Measurements from ENCODE around the gene OTUD1.

Gene OTUD1

GRCh38 chr10:23403278-23403677, 35.6 kb upstream of the OTUD1 start:
- H2BK12ac ChIP-seq (ENCODE audit: low read length in 2 of 2), result no peak overlapping the region
- H3K79me1 ChIP-seq (replicated peaks; ENCODE audit: low read length, poor library complexity, severe bottlenecking), result no peaks in the 10 kb centered on the region
- no peak overlapping the region for H2BK15ac ChIP-seq (ENCODE audit: low read depth, poor library complexity, severe bottlenecking)
- H2AK5ac ChIP-seq (ENCODE audit: low read length, severe bottlenecking), result no peak overlapping the region
- H3K27me3 ChIP-seq (ENCODE audit: control insufficient read depth in 1 of 2, insufficient read depth in 1 of 2, low read length in 2 of 2), result no peaks in the 10 kb centered on the region
- no peak overlapping the region for H3K4me3 ChIP-seq (ENCODE audit: insufficient read depth in 1 of 2, low read depth in 1 of 2, low read length in 2 of 2)
- H3K36me3 ChIP-seq (ENCODE audit: control insufficient read depth in 1 of 2, insufficient read depth in 2 of 2, low read depth in 1 of 2, low read length in 2 of 2), result no peaks in the 10 kb centered on the region
- H3K4me2 ChIP-seq (ENCODE audit: low read length, poor library complexity, severe bottlenecking), result no peak overlapping the region
- no peak overlapping the region for H3K9ac ChIP-seq (ENCODE audit: low read length)
- no peak overlapping the region for H2BK120ac ChIP-seq (ENCODE audit: low read depth, low read length)
- no peak overlapping the region for H3K23ac ChIP-seq (ENCODE audit: low read length in 2 of 2)
- DNase-seq, result no peak
- WGBS, result no CpG with 5 or more reads among the region's 1 CpG
- no peak overlapping the region for H3K14ac ChIP-seq (ENCODE audit: low read length in 2 of 2)
- no peak overlapping the region for H3K4ac ChIP-seq (ENCODE audit: low read depth in 1 of 2, low read length in 2 of 2)
- H2AFZ ChIP-seq (ENCODE audit: low read depth, low read length), result no peak overlapping the region
- no peak overlapping the region for H3K18ac ChIP-seq (ENCODE audit: low read depth in 1 of 2, low read length in 2 of 2)
- H3K4me1 ChIP-seq (ENCODE audit: control insufficient read depth, insufficient read depth, low read depth, low read length), result no peaks in the 10 kb centered on the region
- H2BK5ac ChIP-seq (ENCODE audit: low read depth, low read length, poor library complexity, severe bottlenecking), result no peak overlapping the region
- H4K8ac ChIP-seq (ENCODE audit: low read length), result no peak overlapping the region
- no peak overlapping the region for H3K27ac ChIP-seq (ENCODE audit: low read length, poor library complexity, severe bottlenecking)
- no peaks in the 10 kb centered on the region for H3K9me3 ChIP-seq (ENCODE audit: control insufficient read depth, low read length)
- H4K91ac ChIP-seq (ENCODE audit: low read length), result no peak overlapping the region

GRCh38 chr10:23403719-23404118, 35.2 kb upstream of the OTUD1 start:
- H4K8ac ChIP-seq (ENCODE audit: low read length), result no peak overlapping the region
- H3K36me3 ChIP-seq (ENCODE audit: control insufficient read depth in 1 of 2, insufficient read depth in 2 of 2, low read depth in 1 of 2, low read length in 2 of 2), result no peaks in the 10 kb centered on the region
- H3K4me2 ChIP-seq (ENCODE audit: low read length, poor library complexity, severe bottlenecking), result no peak overlapping the region
- H3K79me1 ChIP-seq (replicated peaks; ENCODE audit: low read length, poor library complexity, severe bottlenecking), result no peaks in the 10 kb centered on the region
- no peaks in the 10 kb centered on the region for H3K9me3 ChIP-seq (ENCODE audit: control insufficient read depth, low read length)
- H2AFZ ChIP-seq (ENCODE audit: low read depth, low read length), result no peak overlapping the region
- no peaks in the 10 kb centered on the region for H3K4me1 ChIP-seq (ENCODE audit: control insufficient read depth, insufficient read depth, low read depth, low read length)
- no peak overlapping the region for H3K4me3 ChIP-seq (ENCODE audit: insufficient read depth in 1 of 2, low read depth in 1 of 2, low read length in 2 of 2)
- H2BK12ac ChIP-seq (ENCODE audit: low read length in 2 of 2), result no peak overlapping the region
- no peak overlapping the region for H2BK120ac ChIP-seq (ENCODE audit: low read depth, low read length)
- H3K27me3 ChIP-seq (ENCODE audit: control insufficient read depth in 1 of 2, insufficient read depth in 1 of 2, low read length in 2 of 2), result no peaks in the 10 kb centered on the region
- no peak for DNase-seq
- no peak overlapping the region for H4K91ac ChIP-seq (ENCODE audit: low read length)
- no peak overlapping the region for H3K4ac ChIP-seq (ENCODE audit: low read depth in 1 of 2, low read length in 2 of 2)
- no peak overlapping the region for H3K23ac ChIP-seq (ENCODE audit: low read length in 2 of 2)
- H3K27ac ChIP-seq (ENCODE audit: low read length, poor library complexity, severe bottlenecking), result no peak overlapping the region
- H3K18ac ChIP-seq (ENCODE audit: low read depth in 1 of 2, low read length in 2 of 2), result peak overlapping the region in 1 of 2 experiments; percentile 34
- H2BK5ac ChIP-seq (ENCODE audit: low read depth, low read length, poor library complexity, severe bottlenecking), result no peak overlapping the region
- H3K14ac ChIP-seq (ENCODE audit: low read length in 2 of 2), result no peak overlapping the region
- H2AK5ac ChIP-seq (ENCODE audit: low read length, severe bottlenecking), result no peak overlapping the region
- WGBS, result 88% methylated on average over 3 of the region's 3 CpGs
- H2BK15ac ChIP-seq (ENCODE audit: low read depth, poor library complexity, severe bottlenecking), result no peak overlapping the region
- no peak overlapping the region for H3K9ac ChIP-seq (ENCODE audit: low read length)

GRCh38 chr10:23404461-23404980, 34.4 kb upstream of the OTUD1 start:
- no peak overlapping the region for H4K8ac ChIP-seq (ENCODE audit: low read length)
- H2BK120ac ChIP-seq (ENCODE audit: low read depth, low read length), result no peak overlapping the region
- H2BK12ac ChIP-seq (ENCODE audit: low read length in 2 of 2), result no peak overlapping the region
- DNase-seq, result peak; percentile 32
- no peaks in the 10 kb centered on the region for H3K4me1 ChIP-seq (ENCODE audit: control insufficient read depth, insufficient read depth, low read depth, low read length)
- no peaks in the 10 kb centered on the region for H3K27me3 ChIP-seq (ENCODE audit: control insufficient read depth in 1 of 2, insufficient read depth in 1 of 2, low read length in 2 of 2)
- H3K23ac ChIP-seq (ENCODE audit: low read length in 2 of 2), result no peak overlapping the region
- no peak overlapping the region for H2BK5ac ChIP-seq (ENCODE audit: low read depth, low read length, poor library complexity, severe bottlenecking)
- 85% methylated on average over 5 of the region's 5 CpGs for WGBS
- H2BK15ac ChIP-seq (ENCODE audit: low read depth, poor library complexity, severe bottlenecking), result no peak overlapping the region
- H3K36me3 ChIP-seq (ENCODE audit: control insufficient read depth in 1 of 2, insufficient read depth in 2 of 2, low read depth in 1 of 2, low read length in 2 of 2), result no peaks in the 10 kb centered on the region
- H3K4me3 ChIP-seq (ENCODE audit: insufficient read depth in 1 of 2, low read depth in 1 of 2, low read length in 2 of 2), result no peak overlapping the region
- no peak overlapping the region for H3K14ac ChIP-seq (ENCODE audit: low read length in 2 of 2)
- no peaks in the 10 kb centered on the region for H3K9me3 ChIP-seq (ENCODE audit: control insufficient read depth, low read length)
- H2AK5ac ChIP-seq (ENCODE audit: low read length, severe bottlenecking), result no peak overlapping the region
- no peak overlapping the region for H3K18ac ChIP-seq (ENCODE audit: low read depth in 1 of 2, low read length in 2 of 2)
- H4K91ac ChIP-seq (ENCODE audit: low read length), result no peak overlapping the region
- H3K27ac ChIP-seq (ENCODE audit: low read length, poor library complexity, severe bottlenecking), result no peak overlapping the region
- H3K9ac ChIP-seq (ENCODE audit: low read length), result no peak overlapping the region
- H3K79me1 ChIP-seq (replicated peaks; ENCODE audit: low read length, poor library complexity, severe bottlenecking), result no peaks in the 10 kb centered on the region
- H2AFZ ChIP-seq (ENCODE audit: low read depth, low read length), result no peak overlapping the region
- H3K4ac ChIP-seq (ENCODE audit: low read depth in 1 of 2, low read length in 2 of 2), result no peak overlapping the region
- no peak overlapping the region for H3K4me2 ChIP-seq (ENCODE audit: low read length, poor library complexity, severe bottlenecking)

GRCh38 chr10:23405540-23405939, 33.3 kb upstream of the OTUD1 start:
- no peak overlapping the region for H3K18ac ChIP-seq (ENCODE audit: low read depth in 1 of 2, low read length in 2 of 2)
- H2AFZ ChIP-seq (ENCODE audit: low read depth, low read length), result no peak overlapping the region
- H3K79me1 ChIP-seq (replicated peaks; ENCODE audit: low read length, poor library complexity, severe bottlenecking), result no peaks in the 10 kb centered on the region
- H2AK5ac ChIP-seq (ENCODE audit: low read length, severe bottlenecking), result no peak overlapping the region
- no peak overlapping the region for H4K91ac ChIP-seq (ENCODE audit: low read length)
- no peak overlapping the region for H3K27ac ChIP-seq (ENCODE audit: low read length, poor library complexity, severe bottlenecking)
- peak; percentile 77 for DNase-seq
- H3K4ac ChIP-seq (ENCODE audit: low read depth in 1 of 2, low read length in 2 of 2), result no peak overlapping the region
- H3K4me3 ChIP-seq (ENCODE audit: insufficient read depth in 1 of 2, low read depth in 1 of 2, low read length in 2 of 2), result no peak overlapping the region
- H3K14ac ChIP-seq (ENCODE audit: low read length in 2 of 2), result no peak overlapping the region
- H2BK15ac ChIP-seq (ENCODE audit: low read depth, poor library complexity, severe bottlenecking), result no peak overlapping the region
- no peak overlapping the region for H2BK120ac ChIP-seq (ENCODE audit: low read depth, low read length)
- H3K4me2 ChIP-seq (ENCODE audit: low read length, poor library complexity, severe bottlenecking), result no peak overlapping the region
- no peaks in the 10 kb centered on the region for H3K27me3 ChIP-seq (ENCODE audit: control insufficient read depth in 1 of 2, insufficient read depth in 1 of 2, low read length in 2 of 2)
- H3K4me1 ChIP-seq (ENCODE audit: control insufficient read depth, insufficient read depth, low read depth, low read length), result no peaks in the 10 kb centered on the region
- H3K9me3 ChIP-seq (ENCODE audit: control insufficient read depth, low read length), result no peaks in the 10 kb centered on the region
- no peak overlapping the region for H3K23ac ChIP-seq (ENCODE audit: low read length in 2 of 2)
- H2BK5ac ChIP-seq (ENCODE audit: low read depth, low read length, poor library complexity, severe bottlenecking), result no peak overlapping the region
- no peaks in the 10 kb centered on the region for H3K36me3 ChIP-seq (ENCODE audit: control insufficient read depth in 1 of 2, insufficient read depth in 2 of 2, low read depth in 1 of 2, low read length in 2 of 2)
- no peak overlapping the region for H4K8ac ChIP-seq (ENCODE audit: low read length)
- H3K9ac ChIP-seq (ENCODE audit: low read length), result no peak overlapping the region
- WGBS, result 25% methylated on average over 2 of the region's 3 CpGs
- no peak overlapping the region for H2BK12ac ChIP-seq (ENCODE audit: low read length in 2 of 2)
